GM18508 (cell line): ENCODE results near the gene BORCS5.
A peak's percentile ranks its signal among the peaks of the same experiment; 100 is the strongest.
"Not testable (repeated sequence)": the region's sequence is repeated elsewhere in the genome, so short reads cannot be mapped to it uniquely, and the experiment has no call there.

ENCODE experiments used
- ATAC-seq: cut with Tn5 transposase; IDR thresholded peaks from one replicate; pipeline ENCODE4 v1.9.1; 2021; ENCODE audit warnings: moderate number of reproducible peaks; ENCODE audit not compliant: insufficient read depth, unreplicated experiment

BORCS5 gene

DNA sequence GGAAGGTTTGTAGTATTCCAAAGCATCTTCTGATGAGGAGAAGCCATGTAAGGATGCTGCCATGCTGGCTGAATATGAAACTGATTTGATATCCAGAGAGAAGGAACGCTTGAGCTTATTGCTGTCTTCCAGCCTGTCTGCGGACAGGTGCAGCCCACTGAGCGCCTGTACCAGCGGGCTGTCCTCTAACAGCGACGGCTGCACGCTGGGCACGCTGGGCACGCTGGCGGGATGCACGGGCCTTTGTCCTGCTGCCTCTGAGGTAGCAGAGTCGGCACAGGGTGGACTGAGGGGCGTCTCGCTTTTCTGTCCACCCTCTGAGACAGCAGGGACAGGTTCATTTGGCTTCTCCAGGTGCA, 120.6 kb downstream of the BORCS5 start:
- ATAC-seq, result no peak

DNA sequence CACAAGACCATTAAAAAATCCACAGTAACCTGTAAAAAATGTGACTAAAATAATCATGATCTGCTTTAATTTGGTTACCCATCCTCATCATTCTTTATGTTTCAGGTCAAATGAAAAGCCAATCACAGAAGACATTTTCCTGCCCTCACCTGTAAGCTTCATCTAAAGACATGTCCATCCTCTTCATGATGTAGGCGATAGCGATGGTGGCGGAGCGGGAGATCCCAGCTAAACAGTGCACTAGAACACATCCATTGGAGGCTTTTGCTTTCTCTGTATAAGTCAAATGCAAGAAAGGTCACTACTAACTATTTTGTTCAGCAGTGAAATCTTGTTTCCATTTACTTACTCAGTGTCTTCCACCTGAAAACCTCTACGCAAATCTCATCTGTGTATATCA, 123.2 kb downstream of the BORCS5 start:
- no peak for ATAC-seq

DNA sequence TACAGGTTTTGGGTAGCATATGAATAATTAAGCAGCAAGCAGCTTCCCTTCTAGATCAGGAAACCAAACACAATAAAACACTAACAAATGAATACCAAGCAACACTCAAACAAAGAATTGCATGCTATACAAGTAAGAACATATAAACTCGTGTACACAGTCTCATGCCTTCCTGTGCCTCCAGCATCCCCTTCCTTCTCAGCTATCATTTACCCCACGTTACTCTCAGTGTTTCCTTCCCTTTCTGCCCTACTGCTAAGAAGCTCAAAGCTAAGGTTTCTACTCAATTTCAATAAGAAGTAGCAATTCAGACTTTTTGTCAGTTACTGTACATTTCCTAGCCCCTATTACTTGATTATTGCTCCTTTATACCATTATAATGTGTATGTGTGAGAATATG, 124.8 kb downstream of the BORCS5 start:
- no peak for ATAC-seq

DNA sequence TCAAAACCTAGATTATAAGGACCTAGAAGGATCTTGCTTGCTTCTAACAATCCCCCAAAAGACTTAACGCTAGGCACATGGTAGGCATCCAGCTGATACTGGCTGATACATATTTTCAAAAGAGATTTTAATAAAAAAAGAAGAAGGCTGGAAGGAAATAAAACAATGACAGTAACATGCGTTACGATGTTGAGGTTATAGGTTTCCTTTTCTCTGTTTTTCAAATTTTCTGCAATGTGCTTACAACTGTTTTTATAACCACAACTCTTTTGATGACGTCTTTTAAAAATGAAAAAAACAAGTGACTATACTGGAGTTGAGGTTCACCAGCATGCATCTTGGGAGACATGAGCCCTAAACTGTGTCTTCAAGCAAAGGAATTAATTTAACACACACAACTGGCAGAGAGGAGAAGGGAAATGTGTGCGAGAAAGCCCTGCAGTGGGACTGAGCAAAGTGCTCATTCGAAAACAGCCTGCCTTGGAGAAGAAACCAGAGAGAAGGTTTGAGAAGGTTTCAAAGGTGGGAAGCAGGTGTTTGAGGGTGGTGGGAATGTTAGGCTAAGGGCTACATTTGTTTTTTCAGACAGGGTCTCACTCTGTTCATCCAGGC, 125.4 kb downstream of the BORCS5 start:
- no peak for ATAC-seq

DNA sequence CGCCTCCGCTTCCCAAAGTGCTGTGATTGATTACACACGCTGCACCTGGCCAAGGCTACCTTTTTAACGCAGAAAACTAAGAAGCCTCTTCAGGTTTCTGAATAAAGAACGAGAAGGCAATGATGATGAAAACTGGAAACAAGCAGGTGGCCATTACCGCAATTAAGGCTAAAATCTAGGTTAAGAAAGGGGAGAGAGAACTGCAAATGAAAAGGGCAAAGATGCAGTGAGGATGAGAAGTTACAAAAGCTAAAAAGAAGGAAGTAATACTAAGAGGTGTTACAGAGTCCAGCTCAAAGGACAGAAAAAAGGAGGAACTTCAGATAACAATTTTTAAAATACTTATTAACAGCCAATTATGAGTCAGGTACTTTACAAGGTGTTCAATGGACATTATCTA, 126.1 kb downstream of the BORCS5 start:
- ATAC-seq, result peak; percentile 53

DNA sequence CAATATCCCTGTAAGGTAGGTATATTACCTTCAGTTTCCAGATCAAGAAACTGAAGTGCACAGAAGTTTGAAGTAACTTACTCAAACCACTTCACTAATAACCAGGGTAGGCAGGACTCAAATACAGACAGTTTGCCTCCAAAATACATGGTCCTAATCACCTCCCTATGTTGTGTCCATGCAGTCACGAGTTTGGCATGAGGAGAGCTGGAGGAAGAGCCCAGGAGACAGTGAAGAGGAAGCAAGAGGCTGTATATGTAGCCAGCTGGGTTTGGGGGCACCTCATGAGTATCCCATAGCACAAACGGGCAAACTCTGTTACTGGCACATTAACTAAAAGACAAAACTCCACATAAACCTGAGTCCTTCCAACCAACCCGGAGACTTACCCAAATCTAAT, 126.6 kb downstream of the BORCS5 start:
- no peak for ATAC-seq

GRCh38 chr12:12486661-12487240, 129.9 kb downstream of the BORCS5 start:
- peak; percentile 64 for ATAC-seq

- ATAC-seq, result no peak
These were observed 130.6 kb downstream of the BORCS5 start for GRCh38 chr12:12487490-12487889.

GRCh38 chr12:12488296-12488695, 131.4 kb downstream of the BORCS5 start:
- no peak for ATAC-seq

- ATAC-seq, result no peak
These were observed 132.1 kb downstream of the BORCS5 start for GRCh38 chr12:12488823-12489550.

GRCh38 chr12:12491606-12492005, 134.7 kb downstream of the BORCS5 start:
- ATAC-seq, result no peak

- ATAC-seq, result no peak
These were observed 135.7 kb downstream of the BORCS5 start for GRCh38 chr12:12492547-12492946.

- ATAC-seq, result no peak
These were observed 138.7 kb downstream of the BORCS5 start for GRCh38 chr12:12495536-12495935.

GRCh38 chr12:12498210-12498609, 141.3 kb downstream of the BORCS5 start:
- ATAC-seq, result no peak

GRCh38 chr12:12499909-12500604, 143.2 kb downstream of the BORCS5 start:
- ATAC-seq, result no peak

- no peak for ATAC-seq
These were observed 144.2 kb downstream of the BORCS5 start for GRCh38 chr12:12501121-12501520.

- not testable (repeated sequence) for ATAC-seq
These were observed 145.4 kb downstream of the BORCS5 start for GRCh38 chr12:12502130-12502814.

DNA sequence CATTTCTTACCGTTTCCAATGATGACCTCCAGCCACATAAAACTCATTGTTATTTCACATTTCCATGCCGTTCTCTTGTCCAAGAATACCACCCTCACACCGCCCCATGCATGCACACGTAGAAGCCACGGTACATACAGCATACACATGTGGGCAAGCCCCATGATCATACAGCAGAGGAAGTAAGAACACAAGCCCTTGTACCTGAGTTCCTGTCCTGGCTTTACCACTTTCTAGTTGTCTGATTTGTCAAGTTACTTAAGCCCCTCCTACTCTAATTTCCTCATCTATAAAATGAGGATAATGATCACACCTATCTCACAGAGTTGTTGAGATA, 145.9 kb downstream of the BORCS5 start:
- ATAC-seq, result no peak

DNA sequence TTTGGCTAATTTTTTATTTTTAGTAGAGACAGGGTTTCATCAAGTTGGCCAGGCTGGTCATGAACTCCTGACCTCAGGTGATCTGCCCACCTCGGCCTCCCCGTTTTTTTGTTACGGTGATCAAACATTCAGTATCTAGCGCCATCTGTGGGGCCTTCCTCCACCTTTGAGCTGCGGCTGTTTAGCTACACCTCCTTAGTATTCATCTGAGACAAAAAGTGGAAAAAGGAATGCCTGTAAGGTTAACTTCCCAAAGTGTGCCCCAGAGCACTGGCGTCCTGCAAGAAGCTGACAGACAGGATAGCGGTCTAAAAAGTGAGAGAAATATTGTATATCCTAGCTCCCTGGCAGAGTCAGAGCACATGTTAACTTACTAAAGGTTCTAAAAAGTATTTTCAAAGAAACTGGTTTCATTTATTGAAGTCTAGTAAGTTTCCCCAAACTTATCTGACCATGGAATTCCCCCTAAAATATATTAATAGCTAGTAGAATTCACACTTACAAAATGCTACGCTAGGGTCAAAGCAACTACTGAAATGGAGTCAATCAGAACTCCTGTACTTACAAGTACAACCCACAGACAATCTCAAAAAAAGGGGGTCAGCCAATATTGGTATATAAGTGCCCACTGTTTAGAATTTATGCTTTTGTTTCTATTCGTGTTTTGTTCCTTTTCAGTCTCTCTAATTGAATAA, 146.7 kb downstream of the BORCS5 start:
- ATAC-seq, result no peak
